NCI-H345 (cell line): ENCODE measurements around the gene SP140.
"Not testable (repeated sequence)": the region's sequence is repeated elsewhere in the genome, so short reads cannot be mapped to it uniquely, and the experiment has no call there.

Experiments used
- DNase-seq: peaks from one replicate; lab custom pipeline; 2025; lab: John Stamatoyannopoulos, UW

The SP140 gene

GRCh38 chr2:230225486-230225885 lies at the start of gene SP140:
TSS of gene SP140 (plus strand) at chr2:230225736. CDS start at chr2:230225845, 109 bp downstream.
- no peak for DNase-seq

GRCh38 chr2:230176996-230177395 lies 48.5 kb upstream of the SP140 start:
- DNase-seq, result no peak

- DNase-seq, result no peak
These were observed 46.7 kb upstream of the SP140 start for GRCh38 chr2:230178546-230179485.

- DNase-seq, result no peak
These were observed 45.6 kb upstream of the SP140 start for GRCh38 chr2:230179907-230180306.

- DNase-seq, result no peak
These were observed 44.3 kb upstream of the SP140 start for GRCh38 chr2:230181195-230181594.

GRCh38 chr2:230184727-230185578 lies 40.6 kb upstream of the SP140 start:
- DNase-seq, result peak; percentile 69

GRCh38 chr2:230202430-230203109 lies 23.0 kb upstream of the SP140 start:
- no peak for DNase-seq

GRCh38 chr2:230203110-230203676 lies 22.3 kb upstream of the SP140 start:
- DNase-seq, result no peak

- DNase-seq, result no peak
These were observed 20.5 kb upstream of the SP140 start for GRCh38 chr2:230205034-230205433.

GRCh38 chr2:230205721-230206120 lies 19.8 kb upstream of the SP140 start:
- DNase-seq, result no peak

GRCh38 chr2:230208576-230208975 lies 17.0 kb upstream of the SP140 start:
- no peak for DNase-seq

- no peak for DNase-seq
These were observed 16.0 kb upstream of the SP140 start for GRCh38 chr2:230209422-230210051.

GRCh38 chr2:230216489-230216888 lies 9.0 kb upstream of the SP140 start:
- no peak for DNase-seq

- no peak for DNase-seq
These were observed 8.1 kb upstream of the SP140 start for GRCh38 chr2:230217424-230217823.

GRCh38 chr2:230218421-230218820 lies 7.1 kb upstream of the SP140 start:
- no peak for DNase-seq

- peak; percentile 28 for DNase-seq
These were observed 5.9 kb upstream of the SP140 start, which contains the start of gene SP110 for GRCh38 chr2:230219419-230220331. TSS of gene SP110 (minus strand) at chr2:230219984. CDS start at chr2:230216927, 3,057 bp downstream.

GRCh38 chr2:230220347-230220969 lies 5.1 kb upstream of the SP140 start:
- no peak for DNase-seq

- DNase-seq, result no peak
These were observed 4.0 kb upstream of the SP140 start for GRCh38 chr2:230221493-230221892.

GRCh38 chr2:230222829-230223228 lies 2.7 kb upstream of the SP140 start:
- DNase-seq, result not testable (repeated sequence)

GRCh38 chr2:230224458-230224857 lies 1.1 kb upstream of the SP140 start:
- no peak for DNase-seq
